ENCODE results near the gene FAS. TPM values are rescaled to one million over a fixed set of nuclear protein-coding genes. Genes with fewer than 3 reads are reported as not detected.

Gene FAS
- total and polyA plus RNA-seq, 4 donors: 9.5 to 28.5 (median 27.9) TPM

DNA sequence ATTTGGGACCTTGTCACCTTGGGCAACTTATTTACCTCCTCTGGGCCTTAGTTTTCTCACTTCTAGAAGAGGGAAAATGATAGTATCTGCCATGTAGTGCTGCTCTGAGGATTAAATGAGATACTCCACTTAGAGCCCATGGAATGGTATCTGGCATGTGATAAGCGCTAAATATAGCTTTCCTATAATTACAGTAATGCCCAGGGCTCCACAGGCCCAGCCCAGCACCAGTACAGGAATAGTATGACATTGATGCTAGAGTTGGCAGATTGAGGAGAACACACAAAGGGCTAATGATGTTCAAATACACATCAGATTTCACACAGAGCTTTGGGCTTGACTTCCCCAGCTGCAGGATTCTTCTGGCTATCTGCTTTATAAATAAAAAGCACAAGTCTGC is 34.9 kb downstream of the FAS start:
- Histone ChIP-seq H3K27me3 (ENCODE audit: control insufficient read depth in 1 of 2, insufficient read depth in 2 of 2, low read length in 1 of 2) (no peaks in the 10 kb centered on the region), H3K4me1 (ENCODE audit: control insufficient read depth in 1 of 2, insufficient read depth in 2 of 2, low read length in 2 of 2) (peaks cover 0 to 2% of the 10 kb centered on the region in 2 donors), H3K9me3 (ENCODE audit: control insufficient read depth, low read length) (no peaks in the 10 kb centered on the region), H3K36me3 (ENCODE audit: control insufficient read depth in 1 of 2, insufficient read depth in 2 of 2, low read length in 1 of 2) (peaks cover 0 to 1% of the 10 kb centered on the region in 2 donors), H3K27ac (ENCODE audit: low read depth in 1 of 2, low read length in 2 of 2) (no peak overlapping the region), H3K4me3 (ENCODE audit: low read length in 2 of 2) (no peak overlapping the region)
- DNase-seq: no peak
- ATAC-seq (ENCODE audit: low FRiP score): no peak
- WGBS, 2 donors: 93 to 95% methylated on average over 1 of the region's 1 CpG
- intact Hi-C loops (cut with DNase I): loop anchor here in 1 of 2 donors (10.0 kb wide), 1 partner anchor 191 kb away; no protein-coding TSS in a partner anchor

- H3K36me3 ChIP-seq (ENCODE audit: control insufficient read depth in 1 of 2, insufficient read depth in 2 of 2, low read length in 1 of 2): no peaks in the 10 kb centered on the region
- no peaks in the 10 kb centered on the region for H3K9me3 ChIP-seq (ENCODE audit: control insufficient read depth, low read length)
- no peak for DNase-seq
- H3K4me1 ChIP-seq (ENCODE audit: control insufficient read depth in 1 of 2, insufficient read depth in 2 of 2, low read length in 2 of 2): peaks cover 0 to 2% of the 10 kb centered on the region in 2 donors
- H3K27ac ChIP-seq (ENCODE audit: low read depth in 1 of 2, low read length in 2 of 2): no peak overlapping the region
- intact Hi-C loops (cut with DNase I): loop anchor here (2.0 to 10.0 kb wide), 2 partner anchors 186 to 194 kb away; no protein-coding TSS in a partner anchor
- H3K27me3 ChIP-seq (ENCODE audit: control insufficient read depth in 1 of 2, insufficient read depth in 2 of 2, low read length in 1 of 2): no peaks in the 10 kb centered on the region
- 80 to 85% methylated on average over 2 of the region's 2 CpGs for WGBS, 2 donors
- no peak for ATAC-seq (ENCODE audit: low FRiP score)
- no peak overlapping the region for H3K4me3 ChIP-seq (ENCODE audit: low read length in 2 of 2)
Measured at GRCh38 chr10:89029181-89029580, 38.6 kb downstream of the FAS start.

GRCh38 chr10:89029785-89030437 is 39.3 kb downstream of the FAS start:
- no peaks in the 10 kb centered on the region for H3K36me3 ChIP-seq (ENCODE audit: control insufficient read depth in 1 of 2, insufficient read depth in 2 of 2, low read length in 1 of 2)
- 38% methylated on average over 8 of the region's 8 CpGs for WGBS, 2 donors
- peaks cover 0 to 2% of the 10 kb centered on the region in 2 donors for H3K4me1 ChIP-seq (ENCODE audit: control insufficient read depth in 1 of 2, insufficient read depth in 2 of 2, low read length in 2 of 2)
- no peaks in the 10 kb centered on the region for H3K9me3 ChIP-seq (ENCODE audit: control insufficient read depth, low read length)
- no peak overlapping the region for H3K27ac ChIP-seq (ENCODE audit: low read depth in 1 of 2, low read length in 2 of 2)
- H3K4me3 ChIP-seq (ENCODE audit: low read length in 2 of 2): no peak overlapping the region
- intact Hi-C loops (cut with DNase I): loop anchor here (2.0 to 10.0 kb wide), 3 partner anchors 183 to 195 kb away; no protein-coding TSS in a partner anchor
- peak; percentile 86 for ATAC-seq (ENCODE audit: low FRiP score)
- H3K27me3 ChIP-seq (ENCODE audit: control insufficient read depth in 1 of 2, insufficient read depth in 2 of 2, low read length in 1 of 2): no peaks in the 10 kb centered on the region
- DNase-seq: peak; percentile 80 to 85

DNA sequence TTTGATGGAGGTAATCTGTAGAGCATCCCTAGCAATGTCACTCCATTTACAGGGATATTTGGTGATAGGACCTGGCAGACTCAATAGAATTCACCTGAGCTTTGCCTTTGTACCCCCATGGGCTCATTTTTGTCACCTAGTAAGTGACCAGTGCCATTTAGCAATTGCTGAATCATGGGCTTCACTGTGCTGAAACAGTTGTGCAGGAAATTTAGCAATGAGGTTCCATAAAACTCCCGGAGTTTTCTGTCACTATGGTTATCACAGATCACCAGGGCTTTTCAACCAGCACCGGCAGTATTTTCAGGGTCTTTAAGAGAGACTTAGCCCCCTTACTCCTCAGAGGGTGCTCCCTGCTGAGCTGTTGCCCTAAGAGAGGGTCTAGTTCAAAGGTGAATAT is 40.2 kb downstream of the FAS start:
- ATAC-seq (ENCODE audit: low FRiP score) (no peak), DNase-seq (no peak)
- intact Hi-C loops (cut with DNase I): loop anchor here in 1 of 2 donors (2.0 kb wide), 1 partner anchor 182 kb away; no protein-coding TSS in a partner anchor
- Histone ChIP-seq H3K4me3 (ENCODE audit: low read length in 2 of 2) (no peak overlapping the region), H3K36me3 (ENCODE audit: control insufficient read depth in 1 of 2, insufficient read depth in 2 of 2, low read length in 1 of 2) (no peaks in the 10 kb centered on the region), H3K9me3 (ENCODE audit: control insufficient read depth, low read length) (no peaks in the 10 kb centered on the region), H3K27me3 (ENCODE audit: control insufficient read depth in 1 of 2, insufficient read depth in 2 of 2, low read length in 1 of 2) (no peaks in the 10 kb centered on the region), H3K27ac (ENCODE audit: low read depth in 1 of 2, low read length in 2 of 2) (no peak overlapping the region), H3K4me1 (ENCODE audit: control insufficient read depth in 1 of 2, insufficient read depth in 2 of 2, low read length in 2 of 2) (peaks cover 0 to 2% of the 10 kb centered on the region in 2 donors)
- WGBS, 2 donors: 85 to 98% methylated on average over 2 of the region's 2 CpGs

GRCh38 chr10:89032141-89032891 is 41.7 kb downstream of the FAS start:
- no peak overlapping the region for H3K4me3 ChIP-seq (ENCODE audit: low read length in 2 of 2)
- H3K27ac ChIP-seq (ENCODE audit: low read depth in 1 of 2, low read length in 2 of 2): no peak overlapping the region
- DNase-seq: no peak
- WGBS, 2 donors: 65 to 76% methylated on average over 8 of the region's 8 CpGs
- no peak for ATAC-seq (ENCODE audit: low FRiP score)
- no peaks in the 10 kb centered on the region for H3K27me3 ChIP-seq (ENCODE audit: control insufficient read depth in 1 of 2, insufficient read depth in 2 of 2, low read length in 1 of 2)
- H3K36me3 ChIP-seq (ENCODE audit: control insufficient read depth in 1 of 2, insufficient read depth in 2 of 2, low read length in 1 of 2): no peaks in the 10 kb centered on the region
- H3K9me3 ChIP-seq (ENCODE audit: control insufficient read depth, low read length): no peaks in the 10 kb centered on the region
- intact Hi-C loops (cut with DNase I): no loop called here
- H3K4me1 ChIP-seq (ENCODE audit: control insufficient read depth in 1 of 2, insufficient read depth in 2 of 2, low read length in 2 of 2): peaks cover 0 to 2% of the 10 kb centered on the region in 2 donors

DNA sequence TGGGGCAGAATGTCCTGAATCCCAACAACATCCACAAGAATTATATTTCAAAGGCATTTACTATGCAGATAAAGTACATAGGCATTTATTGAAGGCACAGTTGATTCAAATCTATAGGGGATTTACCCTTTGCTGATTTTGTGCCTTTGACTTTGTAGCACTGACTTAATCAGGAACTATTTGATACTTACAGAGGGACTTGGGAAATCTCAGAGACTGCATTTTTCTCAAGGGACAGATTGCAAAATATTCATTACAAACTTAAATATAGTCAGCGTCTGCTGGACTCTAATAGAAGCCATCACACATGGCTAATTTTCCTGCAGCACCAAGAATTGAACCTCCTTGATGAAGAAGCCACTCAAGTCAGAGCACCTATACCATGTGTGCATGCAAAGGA is 44.9 kb downstream of the FAS start:
- 45 to 49% methylated on average over 1 of the region's 1 CpG for WGBS, 2 donors
- ATAC-seq (ENCODE audit: low FRiP score): no peak
- Histone ChIP-seq H3K4me3 (ENCODE audit: low read length in 2 of 2) (no peak overlapping the region), H3K9me3 (ENCODE audit: control insufficient read depth, low read length) (no peaks in the 10 kb centered on the region), H3K36me3 (ENCODE audit: control insufficient read depth in 1 of 2, insufficient read depth in 2 of 2, low read length in 1 of 2) (no peaks in the 10 kb centered on the region), H3K27ac (ENCODE audit: low read depth in 1 of 2, low read length in 2 of 2) (no peak overlapping the region), H3K27me3 (ENCODE audit: control insufficient read depth in 1 of 2, insufficient read depth in 2 of 2, low read length in 1 of 2) (no peaks in the 10 kb centered on the region), H3K4me1 (ENCODE audit: control insufficient read depth in 1 of 2, insufficient read depth in 2 of 2, low read length in 2 of 2) (no peaks in the 10 kb centered on the region)
- intact Hi-C loops (cut with DNase I): no loop called here
- no peak for DNase-seq

DNA sequence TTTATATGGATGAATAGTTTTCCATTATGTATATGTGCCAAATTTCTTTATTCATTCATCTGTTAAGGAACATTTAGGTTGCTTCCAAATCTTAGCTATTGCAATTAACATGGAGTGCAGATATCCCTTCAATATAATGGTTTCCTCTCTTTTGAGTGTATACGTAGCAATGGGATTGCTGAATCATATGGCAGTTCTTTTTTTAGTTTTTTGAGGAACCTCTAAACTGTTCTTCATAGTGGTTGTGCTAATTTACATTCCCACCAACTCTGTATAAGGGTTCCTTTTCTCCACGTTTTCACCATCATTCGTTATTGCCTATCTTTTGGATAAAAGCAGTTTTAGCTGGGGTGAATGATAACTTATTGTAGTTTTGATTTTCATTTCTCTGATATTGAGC is 46.5 kb downstream of the FAS start:
- ATAC-seq (ENCODE audit: low FRiP score) (no peak), DNase-seq (no peak)
- WGBS, 2 donors: 77 to 82% methylated on average over 3 of the region's 3 CpGs
- no peak overlapping the region for H3K4me3 ChIP-seq (ENCODE audit: low read length in 2 of 2)
- intact Hi-C loops (cut with DNase I): no loop called here
- H3K27ac ChIP-seq (ENCODE audit: low read depth in 1 of 2, low read length in 2 of 2): no peak overlapping the region
- H3K27me3 ChIP-seq (ENCODE audit: control insufficient read depth in 1 of 2, insufficient read depth in 2 of 2, low read length in 1 of 2): no peaks in the 10 kb centered on the region
- H3K9me3 ChIP-seq (ENCODE audit: control insufficient read depth, low read length): no peaks in the 10 kb centered on the region
- no peaks in the 10 kb centered on the region for H3K36me3 ChIP-seq (ENCODE audit: control insufficient read depth in 1 of 2, insufficient read depth in 2 of 2, low read length in 1 of 2)
- H3K4me1 ChIP-seq (ENCODE audit: control insufficient read depth in 1 of 2, insufficient read depth in 2 of 2, low read length in 2 of 2): no peaks in the 10 kb centered on the region

DNA sequence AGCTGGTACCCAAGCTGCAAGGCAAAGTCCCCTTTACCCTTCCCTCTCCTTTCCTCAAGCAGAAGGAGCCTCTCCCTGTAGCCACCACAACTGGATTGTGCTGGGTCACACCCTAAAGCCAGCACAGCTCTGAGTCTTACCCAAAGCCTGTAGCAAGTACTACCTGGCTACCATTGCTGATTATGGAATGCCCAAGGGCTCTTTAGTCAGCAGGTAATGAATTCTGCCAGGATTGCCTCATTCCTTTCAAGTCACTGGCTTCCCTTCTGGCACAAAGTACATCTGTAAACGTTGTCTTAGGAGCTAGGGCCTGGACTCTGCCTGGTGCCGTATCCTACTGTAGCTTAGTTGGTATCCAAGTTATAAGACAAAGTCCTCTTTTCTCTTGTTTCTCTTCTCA is 52.0 kb downstream of the FAS start:
- Histone ChIP-seq H3K27ac (ENCODE audit: low read depth in 1 of 2, low read length in 2 of 2) (no peak overlapping the region), H3K4me3 (ENCODE audit: low read length in 2 of 2) (no peak overlapping the region), H3K27me3 (ENCODE audit: control insufficient read depth in 1 of 2, insufficient read depth in 2 of 2, low read length in 1 of 2) (no peaks in the 10 kb centered on the region), H3K4me1 (ENCODE audit: control insufficient read depth in 1 of 2, insufficient read depth in 2 of 2, low read length in 2 of 2) (no peaks in the 10 kb centered on the region), H3K36me3 (ENCODE audit: control insufficient read depth in 1 of 2, insufficient read depth in 2 of 2, low read length in 1 of 2) (no peaks in the 10 kb centered on the region), H3K9me3 (ENCODE audit: control insufficient read depth, low read length) (no peaks in the 10 kb centered on the region)
- 49 to 65% methylated on average over 2 of the region's 2 CpGs for WGBS, 2 donors
- ATAC-seq (ENCODE audit: low FRiP score) (no peak), DNase-seq (no peak)
- intact Hi-C loops (cut with DNase I): no loop called here

GRCh38 chr10:89043052-89043451 is 52.5 kb downstream of the FAS start:
- ATAC-seq (ENCODE audit: low FRiP score) (no peak), DNase-seq (no peak)
- H3K4me1 ChIP-seq (ENCODE audit: control insufficient read depth in 1 of 2, insufficient read depth in 2 of 2, low read length in 2 of 2): no peaks in the 10 kb centered on the region
- intact Hi-C loops (cut with DNase I): no loop called here
- WGBS, 2 donors: 34 to 65% methylated on average over 4 of the region's 4 CpGs
- no peak overlapping the region for H3K4me3 ChIP-seq (ENCODE audit: low read length in 2 of 2)
- H3K27ac ChIP-seq (ENCODE audit: low read depth in 1 of 2, low read length in 2 of 2): no peak overlapping the region
- no peaks in the 10 kb centered on the region for H3K36me3 ChIP-seq (ENCODE audit: control insufficient read depth in 1 of 2, insufficient read depth in 2 of 2, low read length in 1 of 2)
- no peaks in the 10 kb centered on the region for H3K27me3 ChIP-seq (ENCODE audit: control insufficient read depth in 1 of 2, insufficient read depth in 2 of 2, low read length in 1 of 2)
- no peaks in the 10 kb centered on the region for H3K9me3 ChIP-seq (ENCODE audit: control insufficient read depth, low read length)
